ENCODE measurements around the gene KIF26A. TPM values are rescaled to one million over a fixed set of nuclear protein-coding genes. Genes with fewer than 3 reads are reported as not detected.

The KIF26A gene
- total RNA-seq, 4 donors from 2014 or later: 0.53 to 5.8 (median 1.6) TPM

GRCh38 chr14:104187931-104188726 is 49.7 kb downstream of the KIF26A start:
- Histone ChIP-seq H3K4me3 (no peak overlapping the region), H3K4me1 (no peaks in the 10 kb centered on the region), H3K27ac (no peak overlapping the region), H3K36me3 (no peaks in the 10 kb centered on the region), H3K9me3 (no peaks in the 10 kb centered on the region), H3K27me3 (no peaks in the 10 kb centered on the region)
- peak in 1 of 3 donors; percentile 63 for DNase-seq
- no peak for TF ChIP-seq POLR2A (IDR thresholded peaks at IDR 0.05)
- TF ChIP-seq, protein P1, sequence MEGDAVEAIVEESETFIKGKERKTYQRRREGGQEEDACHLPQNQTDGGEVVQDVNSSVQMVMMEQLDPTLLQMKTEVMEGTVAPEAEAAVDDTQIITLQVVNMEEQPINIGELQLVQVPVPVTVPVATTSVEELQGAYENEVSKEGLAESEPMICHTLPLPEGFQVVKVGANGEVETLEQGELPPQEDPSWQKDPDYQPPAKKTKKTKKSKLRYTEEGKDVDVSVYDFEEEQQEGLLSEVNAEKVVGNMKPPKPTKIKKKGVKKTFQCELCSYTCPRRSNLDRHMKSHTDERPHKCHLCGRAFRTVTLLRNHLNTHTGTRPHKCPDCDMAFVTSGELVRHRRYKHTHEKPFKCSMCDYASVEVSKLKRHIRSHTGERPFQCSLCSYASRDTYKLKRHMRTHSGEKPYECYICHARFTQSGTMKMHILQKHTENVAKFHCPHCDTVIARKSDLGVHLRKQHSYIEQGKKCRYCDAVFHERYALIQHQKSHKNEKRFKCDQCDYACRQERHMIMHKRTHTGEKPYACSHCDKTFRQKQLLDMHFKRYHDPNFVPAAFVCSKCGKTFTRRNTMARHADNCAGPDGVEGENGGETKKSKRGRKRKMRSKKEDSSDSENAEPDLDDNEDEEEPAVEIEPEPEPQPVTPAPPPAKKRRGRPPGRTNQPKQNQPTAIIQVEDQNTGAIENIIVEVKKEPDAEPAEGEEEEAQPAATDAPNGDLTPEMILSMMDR (IDR thresholded peaks at IDR 0.05): no peak

GRCh38 chr14:104188727-104189400 is 50.5 kb downstream of the KIF26A start:
- Histone ChIP-seq H3K9me3 (no peaks in the 10 kb centered on the region), H3K4me1 (no peaks in the 10 kb centered on the region), H3K36me3 (no peaks in the 10 kb centered on the region), H3K27ac (no peak overlapping the region), H3K27me3 (no peaks in the 10 kb centered on the region), H3K4me3 (no peak overlapping the region)
- no peak for DNase-seq
- TF ChIP-seq POLR2A (IDR thresholded peaks at IDR 0.05): no peak
- TF ChIP-seq, protein P1 (IDR thresholded peaks at IDR 0.05): no peak

GRCh38 chr14:104189629-104190335 is 51.4 kb downstream of the KIF26A start:
- Histone ChIP-seq H3K27me3 (no peaks in the 10 kb centered on the region), H3K36me3 (no peaks in the 10 kb centered on the region)

DNA sequence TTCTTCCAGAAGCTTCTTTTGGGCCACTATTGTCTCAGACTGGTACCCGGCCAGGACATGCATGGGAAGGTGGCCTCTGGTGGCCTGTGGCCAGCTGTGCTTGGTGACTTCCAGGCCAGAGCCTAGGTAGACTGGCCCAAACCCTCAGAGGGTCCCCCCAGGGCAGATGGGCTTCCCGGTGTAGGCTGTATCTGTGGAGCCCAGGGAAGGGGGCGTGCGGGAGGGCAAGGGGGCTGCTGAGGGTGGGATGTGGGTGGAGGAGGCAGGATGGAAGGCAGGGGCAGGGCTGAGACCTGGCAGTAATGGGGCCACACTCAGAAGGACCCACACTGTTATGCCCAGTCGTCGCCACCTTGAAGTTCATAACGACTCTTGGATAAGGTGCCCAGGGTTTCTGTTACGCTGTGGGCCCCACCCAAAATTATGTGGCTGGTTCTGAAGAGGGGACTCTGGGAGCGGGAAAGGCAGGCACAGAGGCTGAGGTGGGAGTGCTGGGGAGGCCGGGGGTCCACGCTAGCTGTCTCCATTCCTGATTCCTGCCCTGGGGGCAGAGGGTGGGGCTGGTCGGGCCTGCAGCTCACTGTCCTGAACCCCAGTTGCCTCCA is 52.1 kb downstream of the KIF26A start:
- H3K9me3 ChIP-seq: no peaks in the 10 kb centered on the region
- H3K4me1 ChIP-seq: no peaks in the 10 kb centered on the region
- no peak overlapping the region for H3K27ac ChIP-seq
- DNase-seq: no peak
- H3K27me3 ChIP-seq: no peaks in the 10 kb centered on the region
- H3K36me3 ChIP-seq: no peaks in the 10 kb centered on the region
- TF ChIP-seq, protein P1 (IDR thresholded peaks at IDR 0.05): no peak
- TF ChIP-seq POLR2A (IDR thresholded peaks at IDR 0.05): no peak
- H3K4me3 ChIP-seq: no peak overlapping the region

More at GRCh38 chr14:104189629-104190335, 51.4 kb downstream of the KIF26A start:
- DNase-seq: no peak
- no peaks in the 10 kb centered on the region for H3K9me3 ChIP-seq
- TF ChIP-seq, protein P1 (IDR thresholded peaks at IDR 0.05): no peak
- TF ChIP-seq POLR2A (IDR thresholded peaks at IDR 0.05): no peak
- no peak overlapping the region for H3K4me3 ChIP-seq
- no peaks in the 10 kb centered on the region for H3K4me1 ChIP-seq
- no peak overlapping the region for H3K27ac ChIP-seq

GRCh38 chr14:104191409-104191997 is 53.1 kb downstream of the KIF26A start:
- DNase-seq: no peak
- H3K4me1 ChIP-seq: no peaks in the 10 kb centered on the region
- no peaks in the 10 kb centered on the region for H3K36me3 ChIP-seq
- H3K27me3 ChIP-seq: no peaks in the 10 kb centered on the region
- no peak overlapping the region for H3K4me3 ChIP-seq
- no peaks in the 10 kb centered on the region for H3K9me3 ChIP-seq
- no peak overlapping the region for H3K27ac ChIP-seq
- TF ChIP-seq POLR2A (IDR thresholded peaks at IDR 0.05): no peak
- TF ChIP-seq, protein P1 (IDR thresholded peaks at IDR 0.05): no peak
